Lower lobe of right lung (tissue), 2 donors: Measurements from ENCODE around the gene CAPN10. TPM values are rescaled to one million over a fixed set of nuclear protein-coding genes. Genes with fewer than 3 reads are reported as not detected.

Source experiments
- ATAC-seq, 2 donors: fragments of 200-7000 bp; cut with Tn5 transposase; one replicate each; pipeline ENCODE4 v1.9.1; 2020 to 2022; ENCODE audit warnings: mild to moderate bottlenecking in 2 of 2, moderate library complexity in 2 of 2
- DNase-seq: peaks from one replicate; pipeline ENCODE4 v3.0.0-alpha.2; 2020
- H3K27ac ChIP-seq: fragments of 200-600 bp; one replicate; pipeline ENCODE4 v1.8.0; 2022
- H3K27me3 ChIP-seq: fragments of 200-600 bp; one replicate; pipeline ENCODE4 v1.8.0; 2022; ENCODE audit warnings: low read depth
- H3K36me3 ChIP-seq: fragments of 200-600 bp; one replicate; pipeline ENCODE4 v1.8.0; 2022; ENCODE audit warnings: mild to moderate bottlenecking
- H3K4me1 ChIP-seq: fragments of 200-600 bp; one replicate; pipeline ENCODE4 v1.8.0; 2022
- H3K4me3 ChIP-seq: fragments of 200-600 bp; one replicate; pipeline ENCODE4 v1.8.0; 2022; ENCODE audit warnings: mild to moderate bottlenecking
- H3K9me3 ChIP-seq: fragments of 200-600 bp; one replicate; pipeline ENCODE4 v1.8.0; 2022
- intact Hi-C: fragments of 100-400 bp; cut with DNase I; formaldehyde crosslinking; loops from one replicate; pipeline ENCODE4 v1.11.0; 2022
- total RNA-seq: library from RNA; stranded (reverse); fragmentation: NEBNext Ultra II Directional; extraction: Animal tissue kit (Norgen Biotek cat#: 25700); gene quantifications from one replicate; pipeline ENCODE4 v1.2.1, GENCODE V29; 2021
- TF ChIP-seq, protein P1 (sequence below): fragments of 200-600 bp; IDR thresholded peaks from one replicate; pipeline ENCODE4 v1.8.0; 2022; ENCODE audit warnings: antibody characterized with exemption, mild to moderate bottlenecking
- donor health status: DM: no; HTN: yes; CAD: no; lungs with severe emphysema.

CAPN10 gene
- total RNA-seq, 1 donor from 2014 or later, result 37.2 TPM

DNA sequence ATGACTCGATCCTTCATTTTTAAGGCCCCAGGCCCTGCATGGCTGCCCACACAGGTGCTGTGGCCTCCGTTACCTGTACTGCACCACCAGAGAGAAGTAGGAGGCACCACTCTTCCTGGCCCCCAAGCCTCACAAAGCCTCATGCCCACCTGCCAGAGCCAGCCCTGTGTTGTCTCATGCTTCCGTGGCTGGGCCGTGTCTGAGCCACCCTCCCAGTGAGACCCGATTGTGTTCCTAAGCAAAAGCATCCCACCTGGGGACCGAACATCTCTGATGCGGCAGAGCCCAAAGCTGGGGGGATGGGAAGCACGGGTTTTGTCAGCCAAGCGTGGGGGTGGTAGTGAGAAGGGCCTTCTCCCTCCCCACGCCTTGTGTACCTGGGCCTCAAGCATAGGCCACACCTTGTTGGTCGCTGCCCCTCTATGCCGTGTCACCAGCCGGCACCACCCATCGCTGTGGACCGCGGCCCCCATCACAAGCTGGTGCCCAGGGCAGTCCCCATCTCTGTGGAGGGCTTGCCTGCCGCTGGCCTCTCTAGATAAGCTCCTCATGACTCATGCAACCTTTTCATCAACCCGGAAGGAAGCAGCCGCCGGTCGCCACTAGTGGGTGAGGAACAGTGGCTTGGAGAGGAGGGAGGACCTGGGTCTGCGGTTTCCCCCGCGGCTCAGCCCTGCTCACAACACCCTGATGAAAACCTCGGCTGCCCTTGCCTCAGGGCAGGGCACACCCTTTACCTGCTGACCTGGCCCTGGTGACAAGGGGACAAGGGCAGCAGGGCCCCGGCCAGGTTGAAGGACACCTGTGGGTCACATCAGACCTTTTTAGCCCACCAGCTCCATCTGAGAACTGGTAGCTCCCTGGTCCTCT, 21.0 kb upstream of the CAPN10 start:
- intact Hi-C loops, result no loop called here
- TF ChIP-seq, protein P1, sequence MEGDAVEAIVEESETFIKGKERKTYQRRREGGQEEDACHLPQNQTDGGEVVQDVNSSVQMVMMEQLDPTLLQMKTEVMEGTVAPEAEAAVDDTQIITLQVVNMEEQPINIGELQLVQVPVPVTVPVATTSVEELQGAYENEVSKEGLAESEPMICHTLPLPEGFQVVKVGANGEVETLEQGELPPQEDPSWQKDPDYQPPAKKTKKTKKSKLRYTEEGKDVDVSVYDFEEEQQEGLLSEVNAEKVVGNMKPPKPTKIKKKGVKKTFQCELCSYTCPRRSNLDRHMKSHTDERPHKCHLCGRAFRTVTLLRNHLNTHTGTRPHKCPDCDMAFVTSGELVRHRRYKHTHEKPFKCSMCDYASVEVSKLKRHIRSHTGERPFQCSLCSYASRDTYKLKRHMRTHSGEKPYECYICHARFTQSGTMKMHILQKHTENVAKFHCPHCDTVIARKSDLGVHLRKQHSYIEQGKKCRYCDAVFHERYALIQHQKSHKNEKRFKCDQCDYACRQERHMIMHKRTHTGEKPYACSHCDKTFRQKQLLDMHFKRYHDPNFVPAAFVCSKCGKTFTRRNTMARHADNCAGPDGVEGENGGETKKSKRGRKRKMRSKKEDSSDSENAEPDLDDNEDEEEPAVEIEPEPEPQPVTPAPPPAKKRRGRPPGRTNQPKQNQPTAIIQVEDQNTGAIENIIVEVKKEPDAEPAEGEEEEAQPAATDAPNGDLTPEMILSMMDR, result no peak
- H3K4me1 ChIP-seq, result peaks cover 76% of the 10 kb centered on the region
- peak overlapping the region; percentile 85 for H3K4me3 ChIP-seq
- ATAC-seq, result peak; percentile 78 to 79
- no peaks in the 10 kb centered on the region for H3K27me3 ChIP-seq
- H3K36me3 ChIP-seq, result peaks cover 9% of the 10 kb centered on the region
- DNase-seq, result peak; percentile 96
- no peaks in the 10 kb centered on the region for H3K9me3 ChIP-seq
- H3K27ac ChIP-seq, result peak overlapping the region; percentile 91

DNA sequence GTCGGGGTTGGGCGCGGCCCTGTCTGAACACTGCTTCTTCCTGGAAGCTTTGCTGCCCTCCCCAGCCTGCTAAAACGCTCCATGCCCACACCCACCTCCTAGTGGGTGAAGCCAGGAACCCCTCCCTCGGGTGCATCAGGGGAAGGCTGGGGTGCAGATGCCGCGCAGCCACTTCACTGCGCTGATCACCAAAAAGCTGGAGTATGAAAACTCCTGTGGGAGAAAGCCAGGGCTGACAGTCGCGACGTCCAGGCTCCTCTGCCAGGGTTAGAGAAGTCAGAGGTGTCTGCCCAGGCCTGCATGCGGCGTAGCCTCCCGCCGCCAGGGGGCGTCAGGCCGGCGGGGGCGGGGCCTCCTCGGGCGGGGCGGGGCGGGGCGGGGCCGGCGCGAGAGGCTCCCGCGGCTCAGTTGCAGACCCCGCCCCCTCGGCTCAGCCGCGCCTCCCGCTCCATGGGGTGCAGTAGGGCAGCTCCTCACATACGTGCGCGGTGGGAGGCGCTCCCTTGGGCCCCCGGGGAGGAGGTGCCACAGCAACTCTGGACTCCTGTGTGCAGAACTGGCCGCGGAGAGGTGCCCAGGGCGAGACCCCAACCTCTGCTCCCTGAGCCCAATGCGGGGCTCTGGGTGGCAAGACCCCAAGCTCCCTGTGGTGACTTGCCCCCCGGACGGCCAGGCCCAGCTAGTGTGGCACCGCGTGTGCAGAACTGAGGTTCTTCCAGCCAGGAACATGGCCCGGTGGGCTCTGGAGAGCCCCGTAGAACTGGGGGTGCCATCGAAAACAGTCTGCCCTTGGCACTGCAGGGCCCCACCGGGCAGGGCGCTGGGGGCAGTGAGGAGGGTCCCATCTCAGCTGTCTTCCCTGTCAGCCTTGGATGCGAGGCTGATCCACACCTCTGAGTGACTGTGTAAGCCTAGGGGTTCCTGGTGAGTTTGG, 20.1 kb upstream of the CAPN10 start:
- TF ChIP-seq, protein P1, result peak; percentile 98
- H3K4me1 ChIP-seq, result peaks cover 78% of the 10 kb centered on the region
- no peaks in the 10 kb centered on the region for H3K27me3 ChIP-seq
- H3K27ac ChIP-seq, result peak overlapping the region; percentile 91
- ATAC-seq, result peak; percentile 90
- intact Hi-C loops, result no loop called here
- H3K4me3 ChIP-seq, result peak overlapping the region; percentile 85
- peaks cover 9% of the 10 kb centered on the region for H3K36me3 ChIP-seq
- H3K9me3 ChIP-seq, result no peaks in the 10 kb centered on the region
- DNase-seq, result peak; percentile 98

DNA sequence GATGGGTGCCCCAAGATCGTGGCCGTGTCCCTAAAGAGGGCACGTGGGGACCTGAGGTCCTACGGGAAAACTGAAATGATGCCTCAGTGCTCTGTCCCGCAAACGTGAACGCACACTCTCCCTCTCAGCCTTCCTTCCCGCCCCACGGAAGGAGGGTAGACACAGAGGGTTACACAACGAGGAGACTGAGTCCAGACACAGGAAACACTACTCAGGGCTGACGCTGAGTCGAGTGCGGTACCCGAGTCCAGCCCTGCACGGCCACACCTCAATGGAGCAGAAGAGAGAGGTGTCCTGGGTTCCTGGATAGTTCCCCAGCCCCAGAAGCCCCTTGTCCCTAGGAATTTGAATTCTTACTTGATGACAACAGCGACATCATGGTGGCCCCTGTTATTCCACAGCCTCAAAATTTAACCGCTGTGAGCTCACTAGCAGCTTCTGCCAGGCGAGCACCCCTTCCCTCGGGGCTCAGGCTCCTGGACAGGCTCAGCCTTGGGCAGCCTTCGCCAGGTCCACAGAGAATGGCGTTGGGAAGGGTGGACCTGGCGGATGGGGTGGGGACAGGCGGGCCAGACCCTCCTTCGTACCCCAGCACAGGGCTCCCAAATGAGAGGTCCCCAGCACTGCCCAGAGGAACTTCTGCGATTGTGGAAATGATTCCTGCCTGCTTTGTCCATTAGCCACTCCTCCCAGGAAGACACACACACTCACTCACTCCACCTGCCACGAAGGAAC, 19.2 kb upstream of the CAPN10 start:
- Histone ChIP-seq H3K4me3 (peak overlapping the region; percentile 85), H3K4me1 (peaks cover 70% of the 10 kb centered on the region), H3K36me3 (peaks cover 12% of the 10 kb centered on the region), H3K27ac (peak overlapping the region; percentile 91), H3K9me3 (no peaks in the 10 kb centered on the region), H3K27me3 (no peaks in the 10 kb centered on the region)
- no peak for ATAC-seq
- DNase-seq, result peak; percentile 57
- intact Hi-C loops, result no loop called here
- TF ChIP-seq, protein P1, result no peak

DNA sequence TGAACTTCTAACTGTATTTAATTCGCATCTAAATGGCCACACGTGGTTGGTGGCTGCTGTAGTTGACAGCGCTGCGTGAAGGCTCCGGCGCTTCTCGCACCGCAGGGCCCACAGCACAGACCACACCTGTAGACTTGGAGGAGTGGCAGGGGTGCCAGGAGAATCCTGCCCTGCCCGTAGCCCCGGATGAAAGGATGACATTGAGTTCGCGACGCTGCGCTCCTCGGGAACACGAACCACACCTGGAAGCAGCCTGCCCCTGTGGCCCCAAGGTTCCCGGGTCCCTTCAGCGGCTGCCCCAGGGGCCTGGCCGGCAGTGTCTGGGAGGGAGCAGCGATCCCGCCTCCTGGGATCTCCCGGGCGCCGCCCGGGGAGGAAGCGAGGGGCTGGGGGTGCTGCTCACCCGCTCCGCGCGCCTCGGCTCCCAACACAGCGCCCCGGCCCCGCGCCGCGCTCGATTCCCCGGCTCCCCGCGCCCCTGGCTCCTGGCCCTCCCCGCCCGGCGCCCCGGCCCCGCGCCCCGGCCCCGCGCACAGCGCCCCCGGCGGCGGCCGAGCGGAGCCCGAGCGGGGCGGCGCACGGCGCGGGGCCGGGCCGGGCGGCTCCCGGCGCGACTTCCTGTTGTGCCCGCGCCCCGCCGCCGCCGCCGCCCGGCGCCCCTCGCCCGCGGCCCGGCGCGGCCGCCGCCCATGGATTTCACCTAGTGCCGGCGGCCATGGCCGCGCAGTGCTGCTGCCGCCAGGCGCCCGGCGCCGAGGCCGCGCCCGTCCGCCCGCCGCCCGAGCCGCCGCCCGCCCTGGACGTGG, 18.5 kb upstream of the CAPN10 start, which contains the start of gene RNPEPL1:
RNPEPL1 (plus strand) TSS at position 613 of the 806 bp plus-strand sequence; CDS start at position 716, 103 bp downstream.
- TF ChIP-seq, protein P1, result no peak
- Histone ChIP-seq H3K27me3 (no peaks in the 10 kb centered on the region), H3K27ac (peak within 1 kb of the TSS; percentile 91), H3K4me3 (peak within 1 kb of the TSS; percentile 85), H3K4me1 (peaks cover 63% of the 10 kb centered on the region), H3K9me3 (no peaks in the 10 kb centered on the region), H3K36me3 (peaks cover 12% of the 10 kb centered on the region)
- DNase-seq (peak; percentile 68), ATAC-seq (peak; percentile 16 to 20)
- intact Hi-C loops, result no loop called here
